Keratinocyte (primary cell): ENCODE measurements around the gene FNDC3A.

Source experiments
- EZH2 ChIP-seq: IDR thresholded peaks from one replicate; pipeline ENCODE4 v1.6.1; 2012; ENCODE audit warnings: inconsistent platforms, mild to moderate bottlenecking, low read length, moderate library complexity
- TF ChIP-seq, protein P1 (sequence below), 3 experiments: IDR thresholded peaks in 1 of 3; conservative IDR thresholded peaks in 1 of 3; optimal IDR thresholded peaks in 1 of 3; 2 replicates in 2 of 3; 3 replicates in 1 of 3; pipeline versions ENCODE3 to v1.5.1; 2011; ENCODE audit warnings: low read length in 3 of 3, mild to moderate bottlenecking in 3 of 3, moderate library complexity in 2 of 3, control low read depth in 1 of 3, inconsistent platforms in 1 of 3; ENCODE audit not compliant: insufficient read depth in 2 of 3; ENCODE audit errors: extremely low read depth in 1 of 3

GRCh38 chr13:49040872-49041271 is 65.2 kb downstream of the FNDC3A start:
- TF ChIP-seq, protein P1, sequence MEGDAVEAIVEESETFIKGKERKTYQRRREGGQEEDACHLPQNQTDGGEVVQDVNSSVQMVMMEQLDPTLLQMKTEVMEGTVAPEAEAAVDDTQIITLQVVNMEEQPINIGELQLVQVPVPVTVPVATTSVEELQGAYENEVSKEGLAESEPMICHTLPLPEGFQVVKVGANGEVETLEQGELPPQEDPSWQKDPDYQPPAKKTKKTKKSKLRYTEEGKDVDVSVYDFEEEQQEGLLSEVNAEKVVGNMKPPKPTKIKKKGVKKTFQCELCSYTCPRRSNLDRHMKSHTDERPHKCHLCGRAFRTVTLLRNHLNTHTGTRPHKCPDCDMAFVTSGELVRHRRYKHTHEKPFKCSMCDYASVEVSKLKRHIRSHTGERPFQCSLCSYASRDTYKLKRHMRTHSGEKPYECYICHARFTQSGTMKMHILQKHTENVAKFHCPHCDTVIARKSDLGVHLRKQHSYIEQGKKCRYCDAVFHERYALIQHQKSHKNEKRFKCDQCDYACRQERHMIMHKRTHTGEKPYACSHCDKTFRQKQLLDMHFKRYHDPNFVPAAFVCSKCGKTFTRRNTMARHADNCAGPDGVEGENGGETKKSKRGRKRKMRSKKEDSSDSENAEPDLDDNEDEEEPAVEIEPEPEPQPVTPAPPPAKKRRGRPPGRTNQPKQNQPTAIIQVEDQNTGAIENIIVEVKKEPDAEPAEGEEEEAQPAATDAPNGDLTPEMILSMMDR (optimal IDR thresholded peaks at IDR 0.05 in 1 of 3, IDR thresholded peaks at IDR 0.05 in 1 of 3, conservative IDR thresholded peaks at IDR 0.05 in 1 of 3; ENCODE audit: extremely low read depth in 1 of 3, insufficient read depth in 2 of 3, low read length in 3 of 3), result no peak
- no peak for TF ChIP-seq EZH2
